ENCODE measurements around the gene FSIP1. TPM values are rescaled to one million over a fixed set of nuclear protein-coding genes. Genes with fewer than 3 reads are reported as not detected.

Gene FSIP1
- total and polyA plus RNA-seq, 9 of the 15 experiments (the other 6 are each of a cell fraction or from before 2014, with no cell fraction given), result 0.07 to 0.51 (median 0.29) TPM

- WGBS (ENCODE audit: insufficient coverage, low coverage, missing lambda C conversion rate), result 53% methylated on average over 4 of the region's 4 CpGs
- no TSS peak for BruUV-seq (replicated peaks)
- Histone ChIP-seq H3K36me3 (ENCODE audit: control insufficient read depth, insufficient read depth, low read length) (no peaks in the 10 kb centered on the region), H3K9me1 (ENCODE audit: control insufficient read depth, insufficient read depth, low read length) (no peaks in the 10 kb centered on the region), H3K27me3 (ENCODE audit: control insufficient read depth in 2 of 2, insufficient read depth in 2 of 2, low read length in 2 of 2) (no peaks in the 10 kb centered on the region), H3K79me2 (ENCODE audit: control insufficient read depth, insufficient read depth, low read length) (no peaks in the 10 kb centered on the region), H3K4me1 (replicated peaks in 1 of 2; ENCODE audit: control insufficient read depth in 2 of 2, insufficient read depth in 2 of 2, low read length in 2 of 2) (no peaks in the 10 kb centered on the region; a peak in 2 of 5 replicates), H3K27ac (ENCODE audit: extremely low read depth, low read depth, low read length) (no peak overlapping the region), H4K20me1 (replicated peaks; ENCODE audit: control insufficient read depth, insufficient read depth, low read length) (no peaks in the 10 kb centered on the region), H3K9me3 (replicated peaks; ENCODE audit: control insufficient read depth, insufficient read depth, low read depth, low read length) (no peaks in the 10 kb centered on the region), H3K4me2 (ENCODE audit: insufficient read depth, low read length) (no peak overlapping the region), H3K4me3 (no peak overlapping the region), H2AFZ (ENCODE audit: low read depth, low read length) (0 out of 2 replicates have a peak overlapping the region, but pooled peaks have one; percentile 16), H3K9ac (ENCODE audit: insufficient read depth in 1 of 2, low read depth in 2 of 2, low read length in 2 of 2) (no peak overlapping the region)
- CTCF ChIA-PET (ENCODE audit: low intra/inter-chr PET ratio), result no interaction called here
- ATAC-seq (no peak), FAIRE-seq (no peak), DNase-seq (ENCODE audit: extremely low read depth in 1 of 4, low spot score in 3 of 4) (no peak)
- in situ Hi-C loops (cut with MboI), result no loop called here
- TF ChIP-seq, protein P1, sequence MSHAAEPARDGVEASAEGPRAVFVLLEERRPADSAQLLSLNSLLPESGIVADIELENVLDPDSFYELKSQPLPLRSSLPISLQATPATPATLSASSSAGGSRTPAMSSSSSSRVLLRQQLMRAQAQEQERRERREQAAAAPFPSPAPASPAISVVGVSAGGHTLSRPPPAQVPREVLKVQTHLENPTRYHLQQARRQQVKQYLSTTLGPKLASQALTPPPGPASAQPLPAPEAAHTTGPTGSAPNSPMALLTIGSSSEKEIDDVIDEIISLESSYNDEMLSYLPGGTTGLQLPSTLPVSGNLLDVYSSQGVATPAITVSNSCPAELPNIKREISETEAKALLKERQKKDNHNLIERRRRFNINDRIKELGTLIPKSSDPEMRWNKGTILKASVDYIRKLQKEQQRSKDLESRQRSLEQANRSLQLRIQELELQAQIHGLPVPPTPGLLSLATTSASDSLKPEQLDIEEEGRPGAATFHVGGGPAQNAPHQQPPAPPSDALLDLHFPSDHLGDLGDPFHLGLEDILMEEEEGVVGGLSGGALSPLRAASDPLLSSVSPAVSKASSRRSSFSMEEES (CRISPR knock-in tag; IDR thresholded peaks at IDR 0.05), result peak; percentile 14; the same call in 1 of the 2 replicates
- peak; percentile 77 for TF ChIP-seq RAD51 (IDR thresholded peaks at IDR 0.05; ENCODE audit: borderline replicate concordance, low read depth)
- TF ChIP-seq MTA2 (IDR thresholded peaks at IDR 0.05; ENCODE audit: low read depth), result no peak
- intact Hi-C loops (cut with micrococcal nuclease), result no loop called here
- POLR2A ChIA-PET, result no interaction called here
These were observed 72.7 kb downstream of the FSIP1 start for GRCh38 chr15:39709941-39710340.

DNA sequence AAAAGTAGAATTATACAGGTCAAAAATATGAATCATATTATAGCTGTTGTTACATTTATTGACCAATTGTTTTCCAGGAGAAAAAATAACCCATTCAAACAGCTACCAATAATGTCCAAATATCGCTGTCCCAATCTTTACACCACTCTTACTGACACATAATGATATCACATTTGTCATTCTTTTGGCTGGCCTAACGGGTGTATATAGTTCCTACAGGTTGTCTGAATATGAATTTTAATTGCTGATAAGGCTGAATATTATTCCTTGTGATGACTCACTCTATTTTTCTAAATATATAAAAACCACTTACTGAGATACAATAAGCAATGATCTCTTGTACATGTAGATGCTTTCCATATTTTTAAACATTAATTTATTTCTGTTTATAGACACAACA lies 76.4 kb downstream of the FSIP1 start:
- Histone ChIP-seq H3K9ac (ENCODE audit: insufficient read depth in 1 of 2, low read depth in 2 of 2, low read length in 2 of 2) (no peak overlapping the region), H3K79me2 (ENCODE audit: control insufficient read depth, insufficient read depth, low read length) (no peaks in the 10 kb centered on the region), H3K27me3 (ENCODE audit: control insufficient read depth in 2 of 2, insufficient read depth in 2 of 2, low read length in 2 of 2) (no peaks in the 10 kb centered on the region), H3K9me3 (replicated peaks; ENCODE audit: control insufficient read depth, insufficient read depth, low read depth, low read length) (no peaks in the 10 kb centered on the region), H3K27ac (ENCODE audit: extremely low read depth, low read depth, low read length) (no peak overlapping the region), H3K36me3 (ENCODE audit: control insufficient read depth, insufficient read depth, low read length) (no peaks in the 10 kb centered on the region), H4K20me1 (replicated peaks; ENCODE audit: control insufficient read depth, insufficient read depth, low read length) (no peaks in the 10 kb centered on the region), H3K4me2 (ENCODE audit: insufficient read depth, low read length) (no peak overlapping the region), H2AFZ (ENCODE audit: low read depth, low read length) (no peak overlapping the region; the same call in 1 of the 2 replicates), H3K4me3 (no peak overlapping the region), H3K9me1 (ENCODE audit: control insufficient read depth, insufficient read depth, low read length) (no peaks in the 10 kb centered on the region), H3K4me1 (replicated peaks in 1 of 2; ENCODE audit: control insufficient read depth in 2 of 2, insufficient read depth in 2 of 2, low read length in 2 of 2) (peaks cover 0 to 12% of the 10 kb centered on the region in 2 experiments; a peak in 2 of 5 replicates)
- WGBS (ENCODE audit: insufficient coverage, low coverage, missing lambda C conversion rate), result 39% methylated on average over 2 of the region's 2 CpGs
- FAIRE-seq, result no peak
- intact Hi-C loops (cut with micrococcal nuclease) (no loop called here), in situ Hi-C loops (cut with MboI) (no loop called here)
- POLR2A ChIA-PET, result no interaction called here
- no TSS peak for BruUV-seq (replicated peaks)
- CTCF ChIA-PET (ENCODE audit: low intra/inter-chr PET ratio), result no interaction called here
- no peak for ATAC-seq
- peak in 1 of 4 experiments; percentile 21 for DNase-seq (ENCODE audit: extremely low read depth in 1 of 4, low spot score in 3 of 4)
- TF ChIP-seq SPI1 (IDR thresholded peaks at IDR 0.05; ENCODE audit: borderline replicate concordance, low read depth, low read length) (no peak), RAD51 (IDR thresholded peaks at IDR 0.05; ENCODE audit: borderline replicate concordance, low read depth) (no peak), TARDBP (IDR thresholded peaks at IDR 0.05) (no peak), MAFK (IDR thresholded peaks at IDR 0.05; ENCODE audit: low read length) (peak; percentile 58; the same call in 1 of the 2 replicates)

Measured in K562 (cell line).